ENCODE data around the gene FAT3.

FAT3 gene

DNA sequence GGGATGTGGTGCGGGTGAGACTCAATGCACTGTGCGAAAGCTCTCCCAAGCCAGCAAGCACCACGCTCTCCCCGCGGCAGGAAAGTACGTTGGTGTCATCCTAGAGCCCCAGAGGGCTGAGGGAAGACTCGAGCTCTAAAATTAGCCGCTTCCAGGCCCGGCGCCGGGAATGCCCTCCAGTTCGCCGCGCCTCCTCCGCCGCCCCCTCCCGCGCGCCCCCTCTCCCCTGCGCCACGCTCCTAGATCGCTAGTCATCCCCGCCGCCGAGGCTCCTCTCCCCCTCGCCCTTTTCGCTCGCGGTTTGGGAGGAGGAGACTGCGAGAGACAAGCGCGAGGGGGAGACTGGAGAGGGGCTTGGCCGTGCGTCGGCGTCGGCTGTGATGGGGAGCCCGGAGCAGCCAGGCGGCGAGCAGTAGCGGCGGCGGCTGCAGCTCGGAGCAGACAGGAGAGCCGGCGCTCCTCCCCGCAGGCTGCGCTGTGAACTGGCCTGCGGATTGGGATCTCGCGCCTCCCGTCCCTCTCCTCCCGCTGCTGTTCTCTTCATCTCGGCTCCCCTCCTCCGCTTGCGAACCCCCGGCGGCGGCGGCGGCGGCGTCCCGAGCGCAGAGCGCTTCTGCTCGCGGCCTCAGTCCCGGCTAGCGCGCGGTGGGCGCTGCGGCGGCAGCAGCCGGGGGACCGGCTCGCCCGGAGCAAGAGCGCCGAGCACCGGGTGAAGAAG lies at the start of gene FAT3:
Gene FAT3 (plus strand): TSS at position 412 of the 718 bp plus-strand sequence. CDS start 127,295 bp downstream, outside the sequence.
- no peak for DNase-seq

DNA sequence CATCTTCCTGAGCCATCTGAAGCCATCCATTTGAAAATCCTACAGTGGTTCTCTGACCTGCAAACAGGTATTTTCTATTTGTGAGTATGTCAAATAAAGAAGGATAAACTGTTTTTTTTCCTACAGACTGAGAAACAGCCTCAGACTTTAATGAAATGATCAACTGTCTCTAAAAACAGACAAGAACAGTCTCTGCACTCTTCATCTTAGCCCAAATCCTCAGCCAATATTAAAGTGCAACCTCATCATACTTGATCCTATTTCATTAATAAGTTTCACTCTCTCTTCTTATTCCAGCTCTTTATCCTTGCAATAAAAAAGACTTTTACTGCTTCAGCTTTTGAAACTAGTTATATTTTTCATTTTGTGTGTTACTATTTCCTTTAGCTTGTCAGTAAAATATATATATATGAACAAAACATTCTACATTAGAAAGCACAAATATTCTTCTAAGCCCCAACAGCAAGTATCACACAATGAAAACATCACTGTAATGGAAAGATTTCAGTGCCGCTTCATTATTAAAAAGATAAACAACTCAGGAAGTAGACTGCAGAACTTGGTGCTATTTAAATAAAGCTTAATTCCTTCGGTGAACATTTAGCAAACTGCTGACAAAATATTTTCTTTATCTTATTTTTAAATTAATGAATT lies 45.5 kb upstream of the FAT3 start:
- no peak for DNase-seq

DNA sequence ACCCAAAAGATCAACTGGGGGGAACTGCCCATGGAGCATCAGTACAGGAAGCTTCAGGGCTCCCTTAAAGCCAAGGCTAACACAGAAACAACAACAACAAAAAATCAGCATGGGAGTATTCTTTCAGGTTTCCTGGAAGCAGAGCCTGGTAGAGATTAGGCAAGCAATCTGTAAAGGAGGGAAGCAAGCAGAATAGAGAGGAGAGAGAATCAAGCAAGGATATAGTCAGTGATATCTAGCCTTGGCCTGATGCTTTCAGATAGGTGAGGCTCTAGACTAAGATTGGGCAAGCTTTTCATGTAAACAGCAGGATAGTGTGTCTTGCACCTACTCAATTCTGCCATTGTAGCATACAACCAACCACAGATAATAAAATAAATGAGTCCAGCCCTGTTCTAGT lies 44.4 kb upstream of the FAT3 start:
- DNase-seq, result no peak

DNA sequence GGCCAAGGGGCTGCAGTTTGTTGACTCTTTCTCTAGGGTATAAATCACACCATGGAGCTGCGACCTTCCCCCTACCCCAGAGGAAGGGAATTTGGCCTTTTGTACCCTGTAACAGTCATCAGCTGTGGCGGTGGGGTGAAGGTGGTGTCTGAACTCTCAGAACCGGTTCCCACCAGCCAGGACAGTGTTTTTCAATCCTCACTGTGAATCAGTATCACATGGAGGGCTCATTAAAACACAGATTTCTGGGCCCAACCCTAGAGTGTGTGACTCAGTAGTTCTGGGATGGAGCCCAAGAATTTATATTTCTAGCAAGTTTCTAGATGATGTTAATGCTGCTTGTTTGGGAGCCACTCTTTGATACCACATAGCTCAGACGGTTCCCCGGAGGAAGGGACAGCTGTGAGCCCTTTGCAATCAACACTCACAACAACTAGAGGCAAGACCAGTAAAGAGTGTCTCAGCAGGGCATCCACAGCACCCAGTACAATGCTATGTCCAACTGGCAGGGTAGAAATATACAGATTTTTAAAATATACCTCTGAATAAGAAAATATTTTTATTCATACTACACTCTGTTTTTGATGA lies 43.9 kb upstream of the FAT3 start:
- no peak for DNase-seq

DNA sequence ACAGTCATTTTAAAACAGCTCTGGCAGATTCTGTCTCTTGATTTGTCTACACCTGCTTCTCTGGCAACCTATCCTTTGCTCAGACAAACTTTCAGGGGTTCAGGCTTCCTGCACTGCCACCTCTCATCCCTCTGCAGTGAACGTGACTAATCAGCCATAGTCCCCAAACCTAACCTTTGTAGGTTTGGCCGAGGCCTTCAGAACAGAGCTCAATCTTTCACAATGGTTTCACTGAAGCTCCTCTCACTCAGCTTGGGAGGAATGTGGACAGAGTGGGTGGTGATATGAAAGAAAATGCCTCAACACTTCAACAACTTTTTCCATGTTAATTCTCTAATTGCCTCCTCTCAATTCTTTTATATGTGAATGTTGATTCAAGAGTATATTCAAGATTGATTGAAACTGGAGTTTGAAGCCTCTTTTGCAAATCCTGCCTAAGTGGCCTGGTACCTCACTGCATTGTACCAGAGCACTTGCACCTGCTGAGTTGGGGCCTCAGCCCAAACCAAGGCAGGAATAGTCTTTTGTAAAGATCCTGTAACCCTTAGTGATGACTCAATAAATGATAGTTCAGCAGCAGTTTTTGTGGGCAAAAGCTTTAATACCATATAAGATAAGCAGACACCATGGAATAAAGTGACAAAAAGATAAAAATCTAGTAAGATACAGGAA lies 33.9 kb upstream of the FAT3 start:
- no peak for DNase-seq

DNA sequence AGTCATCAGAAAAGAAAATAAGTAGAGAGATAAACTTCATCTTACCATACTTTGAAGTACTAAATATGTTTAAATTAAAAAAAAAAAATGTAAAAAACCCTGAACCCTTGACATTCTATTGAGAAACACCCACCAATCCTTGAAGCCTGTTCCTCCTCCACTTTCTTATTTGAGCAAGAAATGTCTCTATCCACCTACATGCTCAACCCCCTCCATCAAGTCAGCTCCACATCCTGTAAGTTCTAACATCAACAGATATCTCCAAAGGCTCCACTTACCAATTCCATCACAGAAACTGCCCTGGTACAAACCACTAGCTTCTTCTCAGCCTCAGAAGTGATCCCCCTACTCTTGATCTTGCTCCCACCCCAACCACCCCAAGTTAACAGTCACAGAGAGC lies 32.5 kb upstream of the FAT3 start:
- DNase-seq, result no peak

DNA sequence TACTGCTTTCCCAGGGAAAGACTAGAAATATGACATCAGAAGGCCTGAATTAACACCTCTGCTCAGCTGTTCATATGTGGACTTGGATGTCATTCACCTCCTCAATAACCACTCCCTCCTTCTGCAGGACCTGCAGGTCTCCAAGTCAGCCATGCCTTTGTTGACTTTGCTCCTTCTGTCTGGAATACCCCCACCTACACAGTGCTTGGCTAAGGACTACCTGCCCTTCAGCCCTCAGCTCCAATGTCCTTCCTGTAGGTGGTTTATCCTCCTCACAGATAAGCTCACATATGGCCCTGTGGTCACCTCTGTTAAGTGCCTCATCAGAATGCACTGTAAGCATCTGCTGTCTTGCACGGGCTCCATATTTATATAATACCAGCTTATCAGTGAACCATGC lies 26.4 kb upstream of the FAT3 start:
- no peak for DNase-seq

DNA sequence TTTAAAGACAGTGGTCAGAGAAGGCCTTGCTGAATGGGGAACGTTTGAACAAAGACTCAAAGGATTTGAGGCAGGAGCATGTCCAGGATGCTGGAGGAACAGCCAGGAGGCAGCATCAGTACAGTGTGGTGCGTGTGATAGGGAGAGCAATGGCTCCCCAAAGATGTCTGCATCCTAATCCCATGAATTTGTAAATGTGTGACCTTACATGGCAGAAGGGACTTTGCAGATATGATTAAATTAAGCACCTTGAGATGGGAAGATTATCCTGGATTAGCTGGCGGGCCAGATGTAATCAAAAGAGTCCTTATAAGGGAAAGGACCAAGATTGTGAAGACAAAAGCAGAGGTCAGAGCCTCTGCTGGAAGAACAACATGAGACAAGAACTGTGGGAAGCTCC lies 24.6 kb upstream of the FAT3 start:
- no peak for DNase-seq

DNA sequence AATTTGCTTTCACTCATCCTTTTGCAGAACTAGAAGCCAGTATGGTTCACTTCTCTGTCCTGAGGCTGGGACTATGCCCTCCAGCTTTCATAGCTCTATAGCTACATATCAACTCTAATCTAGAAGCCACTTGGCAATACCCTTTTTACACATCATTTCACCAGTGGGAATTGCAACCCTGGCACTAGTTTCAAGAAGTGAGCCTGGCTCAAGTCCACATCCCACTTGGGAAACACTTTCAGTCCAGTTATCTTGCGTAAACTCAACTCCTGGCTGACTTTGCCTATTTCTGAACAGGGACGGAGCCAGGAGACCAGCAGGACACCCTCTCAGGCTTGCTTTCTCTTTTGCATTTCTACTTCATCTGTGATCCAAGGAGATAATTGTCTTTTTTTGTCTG lies 19.9 kb upstream of the FAT3 start:
- DNase-seq, result no peak

DNA sequence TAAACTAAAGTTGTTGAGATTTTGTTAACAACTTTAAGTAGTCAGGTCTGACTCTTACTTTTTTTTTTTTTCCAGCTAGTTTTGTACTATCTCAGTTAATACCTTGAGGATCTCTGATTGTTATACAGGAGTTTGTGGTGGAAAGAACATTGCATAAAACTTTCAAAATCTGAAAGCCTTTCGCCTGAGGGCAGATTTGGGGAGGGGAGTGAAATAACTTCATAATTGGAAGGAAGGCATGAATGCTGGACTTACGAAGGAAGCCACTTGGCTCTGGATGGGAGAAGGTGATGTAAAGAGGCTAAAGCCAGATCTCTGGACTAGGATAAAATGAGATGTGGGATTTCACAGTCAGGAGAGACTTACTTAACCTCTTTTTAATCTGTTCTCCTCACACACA lies 18.2 kb upstream of the FAT3 start:
- no peak for DNase-seq

DNA sequence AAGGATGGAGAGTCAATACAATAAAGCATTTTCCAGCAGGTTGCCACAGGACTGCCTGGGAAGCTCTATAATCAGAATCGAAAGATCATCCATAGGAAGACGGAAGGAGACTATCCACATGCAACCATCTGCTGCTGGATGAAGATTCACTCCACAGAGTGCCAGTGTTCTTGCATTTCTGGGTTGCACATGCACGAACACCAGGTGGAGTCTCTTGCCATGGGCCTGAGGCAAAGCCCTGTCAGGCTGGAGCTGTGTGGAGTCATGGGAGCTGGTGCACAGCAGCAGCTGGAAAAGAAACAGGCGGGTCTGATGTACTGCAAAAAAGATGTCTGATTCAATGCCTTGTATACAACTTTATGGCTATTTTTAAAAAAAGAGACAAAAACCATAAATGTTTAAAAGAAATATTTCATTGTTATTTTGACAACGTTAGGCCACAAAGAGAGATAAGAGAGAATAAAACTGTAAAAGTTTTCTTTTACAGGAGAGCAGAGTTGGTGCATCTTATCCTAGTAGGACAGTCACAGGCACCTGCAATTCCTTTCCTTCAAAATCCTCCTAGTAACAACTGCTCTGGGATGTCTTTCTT lies 12.9 kb upstream of the FAT3 start:
- no peak for DNase-seq

DNA sequence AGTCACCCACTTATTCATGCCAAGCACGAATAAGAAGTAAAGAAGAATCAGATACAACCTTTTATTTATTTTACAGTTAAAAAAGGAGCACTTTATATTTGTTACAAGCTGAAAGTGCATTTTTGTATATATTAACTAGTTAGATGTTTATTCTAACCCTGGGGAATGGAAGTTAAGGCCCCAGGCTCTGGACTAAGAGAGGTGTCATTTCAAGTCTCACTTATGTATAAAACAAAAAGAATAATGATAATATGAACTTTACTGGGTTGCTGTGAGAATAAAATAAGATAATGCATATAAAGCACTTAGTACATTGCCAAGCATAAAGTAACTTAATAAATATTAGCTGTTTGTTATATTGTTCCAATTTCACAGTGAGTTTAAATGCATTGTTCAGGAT lies 12.1 kb upstream of the FAT3 start:
- no peak for DNase-seq

DNA sequence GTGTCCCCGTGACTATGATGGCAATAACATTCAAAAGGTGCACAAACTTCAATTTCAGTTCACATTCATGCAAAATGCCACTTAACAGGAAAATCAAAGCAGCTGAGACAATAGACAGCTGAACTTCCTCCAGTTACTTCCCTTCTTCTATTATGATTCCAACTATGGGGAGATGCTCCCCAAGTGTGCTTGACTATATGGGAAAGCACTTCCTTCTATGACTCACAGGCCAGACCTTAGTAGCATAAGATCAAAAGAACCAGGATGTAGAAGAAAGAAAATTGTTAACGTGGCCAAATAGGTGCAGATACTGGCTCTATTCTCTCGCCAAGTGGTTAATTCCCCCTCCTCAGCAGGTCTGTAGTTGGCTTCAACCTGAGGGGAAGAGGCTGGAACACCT lies 7.8 kb upstream of the FAT3 start:
- no peak for DNase-seq

DNA sequence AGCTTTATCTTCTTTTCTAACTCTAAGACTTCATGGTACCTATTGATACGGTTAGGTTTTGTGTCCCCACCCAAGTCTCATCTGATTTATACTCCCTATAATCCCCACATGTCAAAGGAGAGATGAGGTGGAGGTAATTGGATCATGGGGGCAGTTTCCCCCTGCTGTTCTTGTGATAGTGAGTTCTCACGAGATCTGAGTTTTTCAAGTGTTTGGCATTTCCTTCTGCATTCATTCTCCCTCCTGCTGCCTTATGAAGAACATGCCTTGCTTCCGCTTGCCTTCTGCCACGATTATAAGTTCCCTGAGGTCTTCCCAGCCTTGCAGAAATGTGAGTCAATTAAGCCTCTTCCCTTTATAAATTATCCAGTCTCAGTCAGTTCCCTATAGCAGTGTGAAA lies 5.1 kb upstream of the FAT3 start:
- no peak for DNase-seq

DNA sequence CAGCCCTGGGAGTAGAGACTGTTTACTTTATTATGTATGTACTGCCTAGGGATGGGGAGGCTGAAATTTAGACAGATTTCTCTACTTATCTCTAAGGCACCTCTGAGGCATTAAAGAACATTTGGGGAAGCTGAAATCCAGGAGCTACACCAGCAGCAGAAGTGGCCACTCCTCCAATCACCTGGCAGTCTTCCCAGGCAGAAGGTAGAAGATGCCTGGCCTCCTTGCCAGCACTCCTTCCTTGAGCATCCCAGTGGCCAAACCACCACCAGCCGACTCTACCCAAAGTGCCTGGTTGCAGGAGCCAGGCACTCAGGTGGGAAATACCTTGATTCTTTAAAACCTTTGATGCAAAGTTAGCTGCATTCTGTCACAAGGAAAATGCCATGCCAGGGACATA lies 1.9 kb upstream of the FAT3 start:
- no peak for DNase-seq

DNA sequence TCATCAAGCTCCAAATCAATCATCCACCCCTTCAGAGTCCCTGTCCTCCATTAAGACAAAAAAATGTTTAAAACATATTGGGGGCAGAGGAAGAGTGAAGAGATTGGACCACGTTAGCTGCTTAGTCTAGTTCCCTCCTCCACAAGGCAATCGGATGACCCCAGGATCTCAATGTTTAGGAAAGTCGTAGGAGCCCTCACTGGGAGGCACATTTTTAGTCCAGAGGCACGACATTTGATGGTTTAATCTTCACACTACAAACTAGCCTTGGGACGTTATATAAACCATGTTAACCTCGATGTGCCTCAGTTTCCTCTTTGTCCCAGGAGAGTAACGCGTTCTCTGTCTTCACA lies 588 bp upstream of the FAT3 start:
- no peak for DNase-seq

DNA sequence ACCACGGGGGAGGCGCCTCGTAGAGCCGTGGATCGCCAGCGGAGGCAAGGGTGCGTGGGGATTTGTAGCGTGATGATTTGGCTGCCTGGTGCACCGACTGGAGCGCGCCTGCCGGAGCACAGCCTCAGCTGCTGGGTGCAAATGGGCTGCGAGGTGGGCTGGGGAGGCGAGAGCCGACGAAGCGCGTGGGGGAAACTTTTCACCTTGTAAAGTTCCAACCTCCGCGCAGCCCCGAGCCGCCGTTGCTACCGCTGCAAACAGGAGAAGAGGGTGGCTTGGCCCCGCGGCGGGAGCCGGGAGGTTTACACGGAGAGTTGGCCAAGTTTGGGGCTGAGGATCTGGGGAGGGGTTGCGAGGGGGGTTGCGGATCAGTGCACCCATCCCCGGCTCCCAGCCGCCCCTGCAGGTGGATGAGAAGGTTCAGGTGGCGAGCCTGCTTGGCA lies 528 bp downstream of the FAT3 start:
- DNase-seq, result no peak

DNA sequence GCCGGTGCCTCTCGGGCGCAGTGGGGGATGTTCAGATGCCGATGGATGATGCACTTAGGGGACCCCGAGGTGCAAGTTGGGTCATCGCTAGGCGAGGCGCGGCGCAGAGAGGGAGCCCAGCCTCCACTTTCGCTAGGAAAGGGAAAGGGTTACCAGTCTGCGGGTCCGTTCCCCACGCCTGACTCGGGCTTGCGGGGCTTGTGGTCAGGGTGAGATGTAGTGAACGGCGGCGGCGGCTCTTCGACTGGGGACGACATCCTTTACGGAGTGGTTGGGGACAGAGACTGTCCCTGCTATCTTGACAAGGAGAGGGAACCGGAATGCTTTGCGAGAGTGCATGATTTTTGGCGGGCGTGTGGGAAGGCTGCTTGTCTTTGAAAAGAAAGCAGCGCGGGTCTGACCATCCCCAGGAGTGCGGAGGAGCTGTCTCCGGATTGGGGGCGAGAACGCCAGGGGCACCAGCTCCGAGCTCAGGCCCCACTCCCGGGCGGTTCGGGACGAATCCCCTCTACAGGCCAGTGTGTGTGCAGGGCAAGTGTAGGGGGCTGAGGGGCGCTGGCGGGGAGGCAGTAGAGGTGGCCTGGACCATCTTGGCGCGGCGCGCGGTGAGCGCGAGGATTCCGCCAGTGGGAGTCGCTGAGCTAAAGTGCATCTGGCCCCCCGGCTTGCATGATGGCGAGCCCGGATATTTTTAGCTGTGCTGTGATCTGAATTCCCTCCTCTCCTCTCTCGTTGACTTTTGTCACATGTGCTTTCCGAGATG lies 1.1 kb downstream of the FAT3 start:
- no peak for DNase-seq

DNA sequence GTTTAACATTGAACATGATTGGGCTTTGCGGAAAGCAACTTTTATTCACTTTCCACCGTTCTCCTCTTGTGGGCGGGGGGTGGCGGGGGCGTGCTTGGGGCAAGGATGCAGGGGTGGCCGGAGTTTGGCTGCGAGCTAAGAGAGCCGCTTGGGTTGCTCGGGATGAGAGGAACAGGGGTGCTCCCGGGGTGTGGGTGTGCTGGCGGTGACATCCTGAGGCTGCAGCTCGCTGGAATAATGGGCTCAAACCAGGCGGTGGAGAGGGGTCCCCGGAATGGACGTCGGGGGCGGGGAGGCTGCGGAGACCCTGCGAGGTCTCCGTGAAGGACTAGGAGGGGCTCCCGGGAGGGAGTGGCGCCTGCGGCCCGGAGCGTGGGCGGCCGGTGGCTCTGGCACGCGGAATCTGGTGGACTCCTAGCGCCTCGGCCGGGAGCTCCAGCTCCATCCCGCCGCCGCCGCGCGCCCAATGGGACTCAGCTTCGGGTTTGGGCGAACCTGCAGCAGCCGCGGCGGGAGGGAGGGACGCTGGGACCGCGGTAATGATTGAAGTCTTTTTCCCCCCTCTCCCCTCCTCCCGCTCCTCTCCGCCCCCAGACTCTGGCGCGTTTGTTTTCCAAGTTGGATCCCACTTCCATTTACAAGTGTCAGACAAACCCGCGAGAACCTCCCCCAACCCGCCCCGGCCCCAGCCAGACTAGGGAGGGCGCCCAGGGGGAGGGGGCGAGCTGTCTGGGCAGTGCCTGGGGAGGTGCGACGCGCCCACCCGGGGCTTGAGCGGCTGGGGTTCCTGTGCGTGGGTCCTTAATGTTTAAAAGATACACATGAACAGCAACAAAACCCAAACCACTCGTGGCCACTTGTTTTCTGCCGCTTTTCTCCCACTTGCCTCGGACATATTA lies 2.0 kb downstream of the FAT3 start:
- DNase-seq, result no peak

DNA sequence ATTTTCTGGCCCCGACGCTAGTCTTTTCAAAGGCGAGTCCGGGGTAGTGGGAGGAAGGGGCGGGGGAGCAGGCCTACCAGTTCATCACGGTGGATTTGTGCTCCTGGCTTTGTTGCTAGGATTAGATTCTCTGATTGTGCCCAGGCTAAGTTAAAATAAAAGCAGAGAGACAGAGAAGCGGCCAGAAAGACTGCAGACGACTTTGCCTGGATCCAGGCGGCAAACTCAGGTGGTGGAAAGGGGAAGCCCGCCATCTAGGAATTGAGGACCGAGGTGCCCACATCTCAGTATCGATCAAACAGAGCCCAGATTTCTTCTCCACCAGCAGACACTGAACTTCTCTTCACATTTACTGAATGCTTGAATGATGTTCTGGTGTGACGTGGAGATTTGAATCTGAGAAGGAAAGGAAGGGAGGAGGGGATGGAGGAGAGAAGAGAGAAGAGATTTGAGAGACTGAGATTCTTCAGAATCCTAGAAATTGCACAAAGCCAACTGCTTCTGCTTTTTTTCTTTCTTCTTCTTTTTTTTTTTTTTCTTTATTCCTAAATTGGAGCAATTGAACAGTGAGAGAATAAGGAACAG lies 2.7 kb downstream of the FAT3 start:
- DNase-seq, result no peak
